Kidney capillary endothelial cell (primary cell): ENCODE data around the gene PRR18.

Experiments used
- DNase-seq: peaks from one replicate; pipeline ENCODE4 v3.0.0-alpha.2; 2018; ENCODE audit warnings: low spot score

PRR18 gene

DNA sequence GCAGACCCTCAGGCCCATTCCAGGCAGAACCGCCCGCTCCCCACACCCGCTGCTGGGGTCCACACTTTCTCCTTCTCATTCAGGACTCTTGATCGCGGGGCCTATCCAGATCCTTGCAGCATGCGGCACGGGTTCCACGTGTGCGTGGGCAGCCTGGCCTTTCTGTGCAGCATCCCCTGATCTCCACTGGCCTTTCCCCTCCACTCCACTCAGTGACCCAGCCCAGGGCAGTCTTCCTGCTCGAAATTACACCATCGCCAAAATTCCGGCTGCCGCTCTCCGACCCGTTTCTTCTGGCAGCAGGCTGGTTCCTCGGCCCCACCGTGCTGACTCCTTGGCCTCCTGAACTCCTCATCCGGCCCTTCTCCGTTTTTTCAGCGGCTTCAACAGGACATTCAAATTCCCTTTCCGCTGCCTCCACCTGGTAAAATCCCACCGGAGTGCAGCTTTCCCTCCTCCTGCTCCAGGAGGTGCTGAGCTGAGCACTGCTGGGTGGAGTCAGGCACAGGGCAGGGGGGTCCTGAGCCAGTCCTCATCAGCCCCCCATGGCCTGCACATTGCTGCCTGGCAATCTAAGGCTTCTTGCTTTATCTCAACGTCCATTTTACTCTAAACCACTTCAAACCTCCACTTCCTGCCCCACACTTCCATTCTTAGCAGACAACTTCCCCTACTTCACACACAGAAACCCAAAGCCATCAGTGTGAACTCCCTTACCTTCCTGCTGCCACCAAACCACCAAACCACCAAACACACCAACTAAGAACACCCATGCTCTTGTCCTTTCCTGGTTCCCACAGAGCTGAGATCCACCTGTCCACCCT is 25.2 kb upstream of the PRR18 start:
- DNase-seq = no peak

DNA sequence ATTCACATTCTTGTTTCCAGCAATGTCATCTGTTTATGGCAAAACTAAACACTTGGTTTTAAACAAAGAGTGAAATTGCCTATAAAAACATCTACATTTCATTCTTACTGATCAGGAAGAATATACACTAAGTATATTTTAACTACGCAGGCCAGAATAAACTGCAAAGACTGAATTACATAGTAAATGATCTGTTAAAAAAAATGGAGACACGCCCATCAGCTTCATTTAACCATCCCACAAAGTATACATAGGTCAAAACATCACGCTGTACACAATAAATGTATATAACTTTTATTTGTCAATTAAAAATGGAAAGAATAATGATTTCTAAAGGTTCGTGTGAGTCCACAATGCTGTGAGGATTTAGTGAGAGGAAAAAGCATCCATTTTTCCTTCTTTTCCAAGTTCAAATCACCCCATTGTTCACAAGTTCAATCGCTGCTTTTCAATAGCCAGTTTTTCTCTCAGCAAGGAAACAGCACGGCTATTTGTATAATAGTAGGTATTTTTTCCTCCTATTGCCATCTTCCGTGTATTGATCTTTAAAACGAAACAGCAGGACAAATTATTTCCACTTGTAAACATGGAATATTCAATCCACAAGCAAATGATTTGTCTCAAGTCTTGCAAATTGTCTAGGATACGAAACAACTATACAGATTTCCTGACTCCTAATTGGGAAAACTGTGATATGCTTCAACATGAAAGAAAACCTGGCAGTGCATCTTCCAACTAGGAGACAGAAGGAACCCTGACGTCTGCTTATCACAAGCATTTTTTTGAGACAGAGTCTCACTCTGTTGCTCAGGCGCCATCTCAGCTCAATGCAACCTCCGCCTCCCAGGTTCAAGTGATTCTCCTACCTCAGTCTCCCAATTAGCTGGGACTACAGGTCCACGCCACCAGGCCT is 23.6 kb upstream of the PRR18 start:
- no peak for DNase-seq

DNA sequence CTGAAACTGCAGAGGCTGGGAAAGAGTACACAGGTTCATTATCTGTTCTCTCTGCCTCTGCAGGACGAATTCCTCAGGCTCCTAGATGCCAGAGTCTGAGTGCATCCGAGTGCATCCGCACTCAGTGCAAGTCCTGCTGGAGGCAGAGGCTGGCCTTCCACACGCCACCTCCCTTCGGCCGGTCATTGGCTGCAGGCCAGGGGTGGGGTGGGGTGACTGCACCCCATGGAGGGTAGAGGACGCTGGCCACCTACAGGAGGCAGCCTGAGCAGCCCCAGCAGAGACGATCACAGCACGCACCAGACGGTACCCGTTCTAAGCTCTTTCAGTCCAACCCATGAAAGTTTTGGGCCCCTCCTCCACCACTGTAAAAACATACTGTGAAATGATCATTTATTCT is 22.4 kb upstream of the PRR18 start:
- no peak for DNase-seq

DNA sequence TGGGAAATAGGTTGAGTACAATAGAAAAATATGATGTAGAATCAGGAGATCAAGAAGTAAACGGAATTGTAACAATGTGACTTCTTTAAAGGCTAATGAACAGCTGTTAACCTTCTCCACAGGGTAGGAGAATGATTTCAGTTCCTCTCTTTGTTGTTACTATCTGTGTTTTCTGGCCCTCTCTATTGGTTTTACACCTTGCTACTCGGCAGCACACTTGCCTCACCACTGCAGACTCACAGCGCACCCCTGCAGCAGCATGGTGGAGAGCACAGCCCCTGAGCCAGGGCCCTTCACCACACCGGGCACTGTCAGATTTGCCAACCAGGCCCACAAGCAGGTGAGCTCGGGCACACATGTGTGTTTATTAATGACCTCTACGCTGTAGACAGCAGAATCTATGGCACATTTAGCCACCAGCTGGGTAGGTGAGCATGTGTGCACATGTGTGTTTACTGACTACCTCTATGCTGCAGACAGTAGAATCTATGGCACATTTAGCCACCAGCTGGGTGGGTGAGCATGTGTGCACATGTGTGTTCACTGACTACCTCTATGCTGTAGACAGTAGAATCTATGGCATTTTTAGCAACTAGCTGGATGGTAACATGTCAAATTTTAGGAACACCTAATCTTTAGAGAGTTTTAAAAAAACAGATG is 17.3 kb upstream of the PRR18 start:
- DNase-seq = no peak

DNA sequence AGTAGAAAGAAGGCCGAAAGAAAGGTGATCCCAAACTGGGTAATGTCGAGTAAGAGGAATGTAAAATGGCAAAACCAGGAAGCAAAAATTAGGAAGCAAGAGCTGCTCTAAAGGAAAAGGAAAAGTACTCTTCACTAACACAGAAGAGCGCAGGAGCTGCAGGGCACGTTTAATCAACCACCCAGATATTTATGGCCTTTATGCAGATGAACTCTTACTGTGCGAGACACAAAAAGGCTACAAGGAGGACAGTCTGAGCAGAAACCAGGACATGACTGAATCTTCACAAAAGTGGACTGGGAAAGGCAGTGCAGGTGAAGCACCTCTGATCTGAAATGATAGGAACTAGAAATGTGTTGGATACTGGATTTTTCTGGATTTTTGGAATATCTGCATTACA is 15.2 kb upstream of the PRR18 start:
- DNase-seq = no peak

DNA sequence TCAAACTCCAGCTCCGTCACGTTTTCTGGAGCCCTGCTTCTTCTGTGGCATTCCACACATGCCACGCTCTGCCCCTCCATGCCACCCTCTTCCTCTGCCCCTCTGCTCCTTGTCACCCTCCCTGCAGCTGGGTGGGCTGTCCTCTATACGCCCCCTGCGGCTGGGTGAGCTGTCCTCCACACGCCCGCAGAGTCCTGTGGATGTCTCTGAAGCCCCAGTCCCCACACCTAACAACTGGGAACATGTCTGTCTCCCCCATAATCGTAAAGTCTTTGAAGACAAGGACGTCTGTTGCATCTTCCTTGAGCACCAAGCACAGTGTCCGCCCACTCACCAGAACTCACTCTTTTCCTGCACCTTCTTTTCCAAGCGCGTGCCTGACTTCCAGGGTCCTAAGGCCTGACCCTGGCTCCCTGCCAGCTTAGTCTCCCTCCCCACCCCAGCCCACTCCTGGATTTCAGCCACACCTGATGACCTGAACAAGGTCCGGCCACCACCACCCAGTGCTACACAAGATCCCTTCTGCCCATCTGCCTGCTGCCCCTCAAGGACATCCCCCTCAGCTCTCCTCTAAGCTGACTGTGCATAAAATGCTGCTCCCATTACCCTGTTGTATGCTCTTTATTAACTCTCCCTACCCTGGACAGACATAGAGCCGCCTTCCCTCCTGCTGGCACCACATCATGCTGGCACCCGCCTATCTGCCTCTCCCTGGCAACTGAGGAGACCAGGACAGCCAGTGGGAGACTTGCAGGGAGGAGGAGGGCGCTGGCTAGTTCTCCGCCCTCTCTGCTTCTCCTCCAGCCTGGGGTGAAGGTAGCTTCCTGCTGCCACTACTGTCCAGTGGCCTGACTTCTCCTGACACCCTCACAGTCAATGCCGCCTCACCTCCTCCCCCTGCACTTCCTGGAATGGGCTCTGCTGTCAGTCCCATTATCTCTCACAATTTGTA is 10.7 kb upstream of the PRR18 start:
- no peak for DNase-seq

DNA sequence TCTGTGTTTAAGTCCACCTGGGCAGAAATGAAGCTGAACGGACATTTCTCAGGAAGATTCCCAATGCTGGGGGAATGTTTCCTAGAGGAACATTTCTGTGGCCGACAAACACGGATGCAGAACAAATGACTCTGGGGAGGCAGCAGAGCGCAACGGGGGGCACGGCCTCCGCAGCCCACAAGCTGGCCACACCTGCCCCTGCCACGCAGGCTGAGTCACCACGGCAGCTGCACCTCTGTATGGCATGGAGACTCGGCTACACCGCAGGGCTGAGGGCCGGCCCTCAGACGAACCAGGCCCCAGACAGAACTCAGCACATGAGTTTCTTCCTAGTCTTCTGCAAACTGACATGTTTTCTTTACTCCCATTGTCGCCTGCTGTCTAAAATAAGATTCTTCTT is 10.0 kb upstream of the PRR18 start:
- DNase-seq = no peak

DNA sequence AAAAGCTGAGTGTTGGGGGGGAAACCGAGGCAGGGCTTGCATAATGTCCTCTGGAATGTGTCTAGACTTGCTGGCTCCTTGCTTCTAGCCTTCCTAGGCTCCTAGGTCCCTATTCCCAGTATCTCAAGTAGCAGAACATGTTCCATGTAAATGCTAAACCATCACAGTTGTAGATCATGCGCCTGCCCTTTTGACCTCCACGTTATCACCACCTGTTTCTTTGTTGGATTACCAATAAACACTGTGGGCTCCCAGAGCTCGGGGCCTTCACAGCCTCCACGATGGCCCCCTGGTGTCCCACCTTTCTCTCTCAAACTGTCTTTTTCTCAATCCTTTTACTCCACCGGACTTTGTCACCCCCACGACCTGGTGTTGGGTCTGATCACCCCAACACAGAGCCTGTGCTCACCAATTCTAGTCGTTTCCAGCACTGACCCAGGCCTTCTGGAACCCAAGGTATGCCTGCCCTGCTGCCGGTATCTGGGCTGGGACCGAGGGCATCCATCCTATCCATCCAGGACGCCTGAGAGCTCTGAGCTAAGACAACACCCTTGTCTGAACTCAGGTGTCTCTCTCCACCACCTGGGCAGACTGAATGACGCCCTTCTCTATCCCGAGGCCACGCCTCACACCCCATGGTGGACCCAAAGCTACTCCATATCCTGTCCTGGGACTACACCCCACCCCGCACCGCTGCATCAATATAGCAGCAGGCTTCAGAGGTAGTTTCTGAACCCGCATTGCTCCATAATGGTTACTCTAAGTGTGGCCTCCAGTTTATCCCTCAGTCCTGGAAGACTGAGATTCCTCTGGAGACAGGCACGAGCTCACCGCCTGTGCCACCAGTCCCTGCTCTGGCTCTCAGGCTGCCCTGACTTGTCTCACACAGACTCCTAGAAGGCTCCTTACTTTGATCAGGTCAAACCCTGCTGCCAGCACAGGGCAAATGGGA is 9.3 kb upstream of the PRR18 start:
- no peak for DNase-seq

DNA sequence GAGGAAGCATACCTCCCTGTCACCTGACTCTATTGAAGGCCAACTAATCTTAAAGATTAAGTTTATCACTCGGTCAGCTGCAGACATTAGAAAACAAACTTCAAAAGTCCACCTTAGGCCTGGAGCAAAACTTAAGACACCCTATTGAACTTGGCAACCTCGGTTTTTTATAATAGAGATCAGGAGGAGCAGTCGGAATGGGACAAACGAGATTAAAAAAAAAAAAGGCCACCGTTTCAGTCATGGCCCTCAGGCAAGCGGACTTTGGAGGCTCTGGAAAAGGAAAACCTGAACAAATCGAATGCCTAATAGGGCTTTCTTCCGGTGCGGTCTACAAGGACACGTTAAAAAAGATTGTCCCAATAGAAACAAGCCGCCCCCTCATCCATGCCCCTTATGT is 7.2 kb upstream of the PRR18 start:
- DNase-seq = no peak

DNA sequence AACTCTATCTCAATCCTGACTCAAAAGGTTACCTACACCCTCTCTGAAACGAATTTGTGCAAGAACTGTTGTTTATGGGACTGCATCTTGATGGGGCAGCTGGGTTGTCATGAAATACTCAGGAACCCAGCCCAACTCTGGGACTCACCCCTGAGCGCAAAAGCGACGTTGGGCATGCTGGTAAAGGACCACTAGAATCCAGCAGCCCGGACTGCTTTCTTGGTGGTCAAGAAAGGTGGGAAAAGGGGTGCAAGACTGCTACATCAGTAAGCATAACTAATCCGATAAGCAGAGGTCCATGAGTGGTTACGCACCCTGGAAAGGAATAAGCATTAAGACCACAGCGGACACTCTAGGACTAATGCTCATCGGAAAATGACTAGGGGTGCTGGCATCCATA is 6.3 kb upstream of the PRR18 start:
- DNase-seq = no peak

DNA sequence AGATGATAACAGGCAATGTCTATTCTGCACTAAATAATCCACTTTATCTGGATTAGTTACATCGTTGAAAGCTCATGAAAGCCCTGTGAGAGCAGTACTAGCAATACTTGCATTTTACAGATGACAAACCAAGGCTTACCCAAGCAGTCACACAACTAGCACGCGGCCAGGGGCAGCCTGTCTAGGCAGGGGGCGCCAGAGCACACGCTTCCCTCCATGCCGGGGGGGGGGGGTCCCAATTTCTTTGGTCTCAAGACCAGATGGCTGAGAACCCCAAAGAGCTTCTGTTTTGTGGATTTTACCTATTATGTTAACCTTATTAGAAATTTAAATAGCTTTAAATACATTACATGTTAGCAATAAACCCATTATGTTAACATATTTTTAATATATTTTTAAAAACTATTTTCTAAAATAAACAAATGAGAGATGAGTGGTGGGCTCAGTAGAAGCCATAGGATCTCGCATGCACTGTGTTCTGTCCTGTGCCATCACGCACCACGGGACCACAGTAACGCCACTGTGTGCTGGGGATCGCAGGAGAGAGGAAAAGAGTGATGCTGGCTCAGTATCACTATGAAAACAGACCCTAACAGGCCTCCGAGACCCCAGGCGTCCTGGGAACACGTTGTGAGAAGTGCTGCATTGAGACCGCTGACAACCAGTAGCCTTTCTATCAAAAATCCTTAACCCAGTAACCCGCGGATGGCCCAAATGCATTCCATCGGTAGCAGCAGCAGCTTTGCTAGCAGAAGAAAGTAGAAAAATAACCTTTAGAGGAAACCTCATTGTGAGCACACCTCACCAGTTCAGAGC is 5.3 kb upstream of the PRR18 start:
- DNase-seq = no peak

DNA sequence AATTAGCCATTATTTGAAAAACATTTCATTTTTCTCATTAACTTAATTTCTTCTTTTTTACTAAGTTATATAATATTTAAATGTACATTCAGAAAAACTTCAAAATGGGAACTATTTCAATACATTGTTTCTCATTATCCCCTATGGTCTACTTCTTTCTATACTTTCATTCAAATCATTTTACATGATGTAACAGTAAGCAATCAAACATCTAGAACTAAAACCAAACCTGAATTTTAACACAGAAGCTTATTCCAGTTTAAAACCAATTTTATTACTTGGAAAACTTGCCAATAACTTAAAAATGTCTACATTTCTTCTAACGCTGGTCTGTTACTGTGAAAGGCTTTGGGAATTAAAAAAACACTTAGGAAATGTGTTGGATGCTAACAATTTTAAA is 4.6 kb upstream of the PRR18 start:
- no peak for DNase-seq

DNA sequence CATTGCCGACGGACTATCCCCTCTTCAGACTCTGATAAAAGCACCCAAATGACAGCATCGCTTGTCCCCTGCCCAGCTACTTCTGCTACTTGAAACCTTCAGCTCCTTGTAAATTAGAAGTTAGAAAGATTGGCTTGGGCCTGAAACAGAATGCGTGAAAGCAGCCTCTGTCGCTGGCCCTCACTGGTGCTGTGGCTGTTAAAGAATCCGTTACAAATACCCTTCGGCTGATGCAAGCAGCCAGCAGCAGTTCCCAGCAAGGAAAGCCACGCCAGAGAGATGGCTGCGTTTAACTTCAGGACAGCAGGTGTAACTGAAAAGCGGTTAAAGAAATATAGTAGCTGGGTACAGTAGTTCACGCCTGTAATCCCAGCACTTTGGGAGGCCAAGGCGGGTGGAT is 2.4 kb upstream of the PRR18 start:
- DNase-seq = no peak

DNA sequence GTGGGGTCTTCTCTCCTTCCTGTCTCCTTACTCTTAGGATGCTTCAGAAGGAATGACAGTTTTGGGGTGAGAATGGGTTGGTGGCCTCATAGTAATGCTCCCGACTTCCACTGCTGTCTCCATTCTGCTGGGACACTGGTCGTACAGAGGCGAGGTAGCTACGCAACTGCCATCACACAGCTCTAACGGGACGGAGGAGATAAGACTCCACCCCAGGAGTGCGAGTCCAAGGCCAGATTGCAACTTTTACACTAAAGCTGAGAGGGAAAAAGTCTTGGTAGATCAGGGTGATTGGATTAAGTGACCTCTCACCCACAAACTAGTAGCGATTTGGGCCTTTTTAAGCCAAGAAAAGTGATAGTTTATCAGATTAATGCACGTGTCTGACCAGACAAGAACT is 1.8 kb upstream of the PRR18 start:
- DNase-seq = no peak

DNA sequence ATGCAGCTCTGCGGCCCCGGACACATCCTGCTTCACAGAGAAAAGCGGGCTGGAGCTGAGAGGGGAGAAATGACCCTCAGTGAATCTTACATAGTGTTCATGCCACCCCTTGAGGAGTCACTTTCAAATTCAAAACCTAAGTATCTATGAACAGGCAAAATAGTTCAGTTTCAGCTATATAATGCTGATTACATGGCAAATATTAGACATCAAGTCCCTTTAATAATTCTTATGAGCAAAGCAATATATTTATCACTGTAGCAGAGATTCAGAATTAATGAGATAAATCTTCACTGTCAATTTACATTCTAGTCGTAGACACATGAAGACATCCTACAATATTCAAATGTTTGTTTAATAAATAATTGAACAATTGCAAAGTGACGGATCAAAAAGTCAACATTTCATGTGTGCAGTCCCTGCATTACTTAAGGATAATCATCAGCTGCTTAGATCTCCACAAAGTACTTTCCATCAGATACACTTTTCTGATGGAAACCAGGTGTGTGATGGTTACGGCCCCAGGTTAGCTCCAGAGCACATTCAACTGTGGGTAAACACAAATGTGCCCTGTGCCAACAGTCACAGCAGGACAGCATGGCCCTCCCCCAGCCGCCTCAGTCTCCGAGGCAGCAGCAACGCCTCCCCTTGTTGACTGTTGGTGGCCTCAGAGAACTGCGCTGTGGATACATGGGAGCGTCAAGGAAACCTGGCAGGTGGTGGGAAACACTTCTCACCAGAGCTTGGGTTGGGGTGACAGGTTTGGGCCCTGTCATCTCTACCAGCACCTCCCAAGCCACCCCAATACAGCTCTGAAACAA is 787 bp upstream of the PRR18 start:
- DNase-seq = no peak

DNA sequence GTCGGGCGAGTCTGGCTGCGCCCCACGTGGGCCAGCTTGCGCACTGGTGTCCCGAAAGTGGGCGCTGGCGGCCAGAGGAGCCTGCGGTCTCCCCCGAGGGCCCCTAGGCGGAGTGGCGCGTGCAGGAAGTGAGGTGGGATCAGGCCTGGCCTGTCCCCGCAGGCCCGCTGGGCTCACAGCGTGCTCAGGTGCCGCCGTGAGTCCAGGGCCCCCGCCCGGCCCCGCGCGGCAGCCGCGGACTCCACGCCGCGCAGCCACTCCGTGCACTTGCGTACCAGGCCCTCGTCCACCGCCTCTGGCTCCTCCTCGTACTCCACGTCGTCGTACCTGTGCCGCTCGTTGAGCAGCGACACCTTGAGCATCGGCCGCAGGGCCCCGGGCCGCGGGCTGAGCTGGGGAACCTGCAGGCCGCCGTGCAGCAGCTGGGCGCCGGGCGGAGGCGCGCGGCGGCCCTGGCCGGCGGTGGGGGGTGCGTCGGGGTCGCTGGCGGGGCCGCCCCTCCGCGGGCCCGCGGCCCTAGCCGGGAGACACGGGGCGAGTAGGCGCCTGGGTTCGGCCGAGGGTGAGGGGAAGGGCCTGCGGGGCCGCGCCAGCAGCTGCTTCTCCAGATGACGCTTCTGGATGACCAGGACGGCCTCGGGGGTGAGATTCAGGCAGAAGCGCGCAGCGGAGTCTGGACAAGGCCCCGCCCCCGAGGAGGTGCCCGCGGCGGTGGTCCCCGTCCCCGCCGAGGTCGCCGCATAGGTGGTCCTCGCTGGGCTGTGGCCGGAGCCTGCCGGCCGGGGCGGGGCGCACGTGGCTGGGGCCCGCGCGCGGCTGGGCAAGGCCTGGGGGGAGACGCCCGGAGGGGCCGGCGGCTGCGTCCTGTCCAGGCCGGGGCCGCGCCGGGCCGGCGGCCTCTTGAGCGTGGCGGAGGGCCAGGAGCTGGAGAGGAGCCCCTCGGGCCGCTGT is 835 bp downstream of the PRR18 start:
- no peak for DNase-seq

DNA sequence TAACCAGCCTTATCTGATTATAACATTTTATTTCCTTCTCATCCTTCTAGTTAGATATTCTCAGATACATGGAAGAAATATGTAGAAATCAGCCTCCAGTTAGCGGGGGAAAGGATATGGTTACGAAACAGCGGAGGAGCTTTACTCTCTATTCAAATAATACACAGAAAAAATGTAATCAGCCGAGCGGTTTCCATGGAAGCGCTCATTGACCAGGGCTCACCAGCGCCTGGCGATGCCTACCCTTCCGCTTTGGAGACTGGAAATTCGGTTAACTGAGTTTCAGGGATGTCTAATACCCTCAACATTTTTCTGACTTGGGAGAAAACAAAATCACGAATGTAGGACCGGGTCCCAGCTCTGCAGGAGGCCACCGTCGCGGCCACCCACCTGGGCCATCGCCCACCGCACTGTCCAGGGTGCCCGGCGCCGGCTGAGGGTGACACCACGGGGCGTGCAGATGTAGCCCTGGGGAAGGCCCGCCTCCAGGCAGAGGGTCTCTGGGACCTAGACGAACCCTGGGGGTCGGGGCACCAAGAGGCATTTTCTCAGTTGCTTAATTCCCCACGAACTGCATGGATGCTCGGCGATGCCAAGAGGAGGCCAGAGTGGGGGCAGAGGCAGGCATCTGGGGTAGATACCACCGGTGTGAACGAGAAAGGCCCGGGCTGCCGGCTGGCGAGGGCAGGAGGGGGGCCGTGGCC is 1.7 kb downstream of the PRR18 start:
- no peak for DNase-seq
